AG09319 (cell line): ENCODE results near the gene FNDC3B.
A peak's percentile ranks its signal among the peaks of the same experiment; 100 is the strongest.

Experiments
- DNase-seq: peaks from one replicate; pipeline ENCODE4 v3.0.0-alpha.2; 2010; ENCODE audit warnings: low read depth; ENCODE audit errors: extremely low read depth
- CTCF ChIP-seq: IDR thresholded peaks from 2 replicates; pipeline ENCODE4 v1.5.1; 2011; ENCODE audit warnings: low read depth, mild to moderate bottlenecking, inconsistent platforms, low read length, moderate library complexity

FNDC3B gene

GRCh38 chr3:172150913-172151650 lies 111.7 kb downstream of the FNDC3B start:
- no peak for DNase-seq
- no peak for TF ChIP-seq CTCF

- DNase-seq: no peak
- no peak for TF ChIP-seq CTCF
These were observed 112.6 kb downstream of the FNDC3B start for GRCh38 chr3:172151651-172152649.

GRCh38 chr3:172152874-172153273 lies 113.5 kb downstream of the FNDC3B start:
- TF ChIP-seq CTCF: no peak
- no peak for DNase-seq

- no peak for TF ChIP-seq CTCF
- peak; percentile 80 for DNase-seq
These were observed 114.0 kb downstream of the FNDC3B start for GRCh38 chr3:172153335-172153861.

GRCh38 chr3:172154768-172155664 lies 115.6 kb downstream of the FNDC3B start:
- DNase-seq: no peak

More at GRCh38 chr3:172154768-172155664, 115.6 kb downstream of the FNDC3B start:
- TF ChIP-seq CTCF: no peak
